NOMO-1 treated with dmso at 0.1 percent for 144 hours (cell line): ENCODE measurements around the gene WDR44.
"Not testable (repeated sequence)": the region's sequence is repeated elsewhere in the genome, so short reads cannot be mapped to it uniquely, and the experiment has no call there.

ENCODE experiments used
- DNase-seq: peaks from one replicate; lab custom pipeline; 2025; ENCODE audit not compliant: unreplicated experiment; lab: John Stamatoyannopoulos, UW

Gene WDR44

DNA sequence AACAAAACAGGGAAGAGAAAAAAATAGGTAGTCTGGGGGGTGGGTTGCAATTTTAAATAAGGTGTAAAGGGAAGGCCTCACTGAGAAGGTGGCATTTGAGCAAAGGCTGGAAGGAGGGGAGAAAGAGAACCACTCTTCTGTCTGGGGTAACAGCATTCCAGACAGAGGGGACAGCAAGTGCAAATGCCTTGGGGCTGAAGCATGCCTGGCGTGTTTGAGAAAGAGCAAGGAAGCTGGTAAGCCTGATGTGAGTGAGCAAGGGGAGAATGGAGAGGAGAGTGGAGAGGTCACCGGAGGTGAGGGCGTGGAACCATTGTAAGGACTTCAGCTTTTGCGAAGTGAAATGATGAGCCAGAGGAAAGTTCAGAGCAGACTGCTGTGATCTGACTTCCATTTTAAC, 130.0 kb downstream of the WDR44 start:
- no peak for DNase-seq

DNA sequence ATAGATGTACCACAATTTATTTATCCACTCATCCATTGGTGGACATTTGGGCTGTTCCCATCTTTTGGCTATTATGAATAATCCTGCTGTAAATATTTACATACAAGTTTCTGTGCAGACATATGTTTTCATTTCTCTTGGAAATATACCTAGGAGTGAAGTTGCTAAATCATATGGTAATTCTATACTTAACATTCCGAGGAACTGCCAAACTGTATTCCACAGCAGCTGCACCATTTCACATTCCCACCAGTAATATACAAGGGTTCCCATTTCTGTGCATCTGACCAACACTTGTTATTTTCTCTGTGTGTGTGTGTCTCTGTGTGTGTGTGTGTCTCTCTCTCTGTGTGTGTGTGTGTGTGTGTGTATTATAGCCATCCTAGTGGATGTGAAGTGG, 134.3 kb downstream of the WDR44 start:
- DNase-seq: no peak

DNA sequence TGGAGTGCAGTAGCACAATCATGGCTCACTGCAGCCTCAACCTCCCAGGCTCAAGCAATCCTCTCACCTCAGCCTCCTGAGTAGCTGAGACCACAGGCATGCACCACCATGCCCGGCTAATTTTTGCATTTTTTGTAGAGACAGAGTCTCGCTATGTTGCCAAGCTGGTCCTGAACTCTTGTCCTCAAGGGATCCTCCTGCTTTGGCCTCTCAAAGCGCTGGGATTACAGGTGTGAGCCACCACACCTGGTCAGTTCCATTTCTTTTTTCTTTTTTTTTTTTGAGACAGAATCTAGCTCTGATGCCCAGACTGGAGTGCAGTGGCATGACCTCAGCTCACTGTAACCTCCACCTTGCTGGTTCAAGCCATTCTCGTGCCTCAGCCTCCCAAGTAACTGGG, 136.5 kb downstream of the WDR44 start:
- not testable (repeated sequence) for DNase-seq

DNA sequence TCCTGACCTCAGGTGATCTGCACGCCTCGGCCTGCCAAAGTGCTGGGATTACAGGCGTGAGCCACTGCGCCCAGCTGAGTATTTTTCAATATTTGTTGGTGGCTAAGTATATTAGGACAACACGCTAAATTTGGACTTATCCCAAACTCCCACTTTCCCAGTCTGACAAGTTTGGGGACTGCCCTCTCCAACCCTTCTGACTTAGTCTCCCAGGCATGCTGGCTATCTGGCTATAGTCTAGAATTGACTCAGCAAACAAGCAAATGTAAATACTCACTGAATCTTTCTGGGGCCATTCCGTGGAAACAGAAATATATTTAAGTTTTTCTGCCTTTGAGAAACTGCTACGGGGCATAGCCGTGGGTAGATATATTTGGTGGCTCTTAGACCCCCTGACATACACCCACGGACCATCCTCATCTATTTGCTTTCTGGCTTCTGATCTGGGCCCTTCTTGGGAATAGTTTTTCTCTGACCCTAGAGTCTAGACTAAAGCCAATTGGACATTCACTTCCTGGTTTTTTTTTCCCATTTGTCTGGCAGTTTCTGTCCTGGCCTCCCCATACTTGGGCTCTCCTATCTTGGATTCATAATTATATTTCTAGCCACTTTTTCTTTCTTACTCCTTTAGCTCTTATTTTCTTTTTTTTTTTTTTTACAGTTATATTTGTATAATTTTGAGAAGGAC, 138.5 kb downstream of the WDR44 start:
- DNase-seq: no peak

DNA sequence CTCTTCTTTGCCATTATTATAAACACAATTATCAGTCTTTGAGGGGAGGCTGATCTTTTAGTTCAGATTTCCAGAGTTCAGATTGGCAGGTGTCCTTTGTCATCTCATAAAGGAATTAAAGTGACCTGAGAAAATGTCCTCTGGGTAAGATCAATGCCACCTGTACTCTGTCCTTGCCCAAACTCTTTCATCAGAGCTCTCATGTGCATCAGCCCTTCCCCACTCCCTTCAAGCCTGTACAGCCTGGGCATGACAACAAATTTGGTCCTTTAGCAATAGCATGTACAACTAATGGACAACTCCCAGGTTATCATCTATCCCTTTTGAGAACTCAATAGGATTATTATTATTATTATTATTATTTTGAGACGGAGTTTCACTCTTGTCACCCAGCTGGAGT, 140.8 kb downstream of the WDR44 start:
- DNase-seq: not testable (repeated sequence)

DNA sequence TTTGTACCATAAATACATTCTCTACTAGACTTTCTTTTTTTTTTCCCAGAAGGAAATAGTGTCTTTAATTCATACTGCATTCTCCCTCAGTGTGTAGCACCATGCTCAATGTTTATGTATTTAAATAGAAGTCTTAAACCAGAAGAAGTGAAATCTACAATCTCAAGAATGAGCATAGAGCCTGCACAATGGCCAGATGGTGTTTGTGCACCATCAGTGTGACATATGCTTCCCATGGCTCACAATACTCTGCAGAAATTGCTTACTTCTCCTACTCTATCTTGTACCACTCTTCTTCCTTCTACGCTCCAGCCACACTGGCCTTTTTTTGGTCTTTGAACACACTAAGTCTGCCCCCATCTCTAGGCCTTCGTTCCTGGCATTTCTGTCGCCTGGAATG, 147.1 kb downstream of the WDR44 start:
- DNase-seq: no peak

DNA sequence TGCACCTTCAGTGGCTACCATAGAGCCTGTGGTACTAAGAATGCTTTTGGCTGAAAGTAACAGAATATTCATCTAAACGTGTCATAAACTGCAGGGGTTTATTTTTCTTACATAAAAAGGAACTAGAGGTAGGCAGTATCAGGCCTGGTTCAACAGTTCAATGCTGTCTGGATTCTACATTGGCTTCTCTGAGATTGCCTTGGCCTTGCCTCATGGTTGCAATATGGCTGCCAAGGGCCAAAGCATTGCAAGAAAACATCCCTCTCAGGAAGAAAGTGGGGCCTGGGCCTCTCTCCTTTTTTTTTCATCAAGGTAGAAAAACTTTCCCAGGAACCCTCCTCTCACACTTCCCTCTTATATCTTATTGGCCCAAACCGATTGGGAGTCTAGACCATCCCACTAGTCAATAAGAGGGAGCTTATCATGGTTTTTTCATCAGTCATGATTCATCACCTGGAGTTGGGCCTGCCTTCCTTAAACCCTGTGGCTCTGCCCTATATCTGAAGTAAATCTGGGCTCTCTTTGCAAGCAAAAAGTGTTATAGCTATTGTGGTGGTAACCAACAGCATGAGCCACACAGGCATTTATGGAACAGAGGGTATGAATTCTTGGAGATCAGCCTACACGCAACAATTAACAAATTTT, 147.9 kb downstream of the WDR44 start:
- DNase-seq: no peak

DNA sequence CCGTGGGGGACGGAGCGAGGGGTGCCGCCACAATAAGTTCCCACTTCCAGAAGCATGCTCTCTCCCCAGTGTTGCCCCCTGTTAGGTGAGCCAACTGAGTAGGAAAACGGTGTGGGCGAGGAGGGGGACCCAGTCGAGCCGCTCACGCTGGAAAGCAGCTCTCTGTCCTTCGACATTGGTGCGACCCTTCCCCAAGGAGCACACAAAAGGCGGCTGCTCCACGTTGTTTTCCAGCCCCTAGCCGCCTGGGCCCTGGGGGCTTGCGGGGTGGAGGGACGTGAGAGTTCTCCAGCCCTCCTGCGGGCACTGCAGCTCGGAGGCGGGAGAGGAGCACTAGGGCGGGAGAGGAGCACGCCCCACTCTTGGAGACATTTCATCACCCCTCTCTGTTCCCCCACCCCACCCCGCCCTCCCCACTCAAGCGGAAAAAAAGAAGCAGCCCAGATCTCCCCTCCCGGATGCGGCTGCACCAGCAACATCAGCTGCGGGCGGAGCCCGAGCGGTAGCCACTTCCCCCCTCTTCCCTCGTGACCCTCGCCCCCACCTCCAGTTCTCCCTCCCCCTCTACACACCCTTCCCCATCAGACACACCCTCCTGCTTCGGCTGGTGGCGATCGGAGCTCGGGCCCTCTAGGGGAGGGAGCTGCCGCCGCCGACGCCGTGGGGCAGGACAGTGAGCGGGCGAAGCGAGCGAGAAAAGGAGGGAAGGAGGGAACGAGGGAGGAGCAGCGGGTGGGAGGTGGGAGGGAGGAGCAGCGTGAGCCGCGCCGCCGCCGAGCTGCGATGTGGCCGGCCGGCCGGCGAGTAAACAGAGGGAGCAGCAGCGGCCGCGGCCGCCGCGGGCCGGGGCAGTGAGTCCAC, 149.4 kb downstream of the WDR44 start, which contains the start of gene DOCK11:
TSS of gene DOCK11 (plus strand) at position 755 of the 861 bp plus-strand sequence. CDS start 157 bp downstream, outside the sequence.
- peak; percentile 93 for DNase-seq

DNA sequence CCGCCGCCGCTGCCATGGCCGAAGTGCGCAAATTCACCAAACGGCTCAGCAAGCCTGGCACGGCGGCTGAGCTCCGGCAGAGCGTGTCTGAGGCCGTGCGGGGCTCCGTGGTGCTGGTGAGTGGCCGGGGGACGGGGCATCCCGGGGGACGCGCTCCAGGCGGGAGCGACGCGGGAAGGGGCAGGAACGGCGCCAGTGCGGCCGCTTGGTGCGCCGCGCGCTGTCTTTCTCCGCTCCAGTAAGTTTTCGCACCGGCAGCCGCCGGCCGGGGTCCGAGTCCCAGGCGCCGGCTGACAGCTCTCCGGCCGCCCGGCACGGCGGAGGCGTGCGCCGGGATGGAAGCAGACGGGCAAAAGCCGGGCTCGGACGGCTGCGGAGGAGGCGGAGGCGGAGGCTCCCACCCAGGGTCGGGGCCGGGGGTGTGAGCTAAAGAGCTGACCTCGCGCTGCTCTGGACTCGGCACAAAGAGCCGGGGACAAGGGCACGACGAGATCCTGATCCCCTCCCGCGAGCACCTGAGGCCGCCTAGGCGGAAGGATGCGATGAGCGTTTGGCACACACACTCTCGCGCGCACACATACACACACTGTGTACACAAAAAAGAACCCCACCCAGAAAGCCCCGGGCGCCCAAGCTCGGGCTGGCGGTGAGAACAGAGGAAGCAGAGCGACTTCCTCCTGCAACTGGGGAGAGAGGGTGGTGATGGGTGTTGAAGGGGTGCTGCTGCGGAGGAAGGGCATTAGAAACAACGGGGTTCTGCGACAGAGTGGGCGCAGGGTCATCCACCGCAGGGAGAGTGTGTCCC, 150.3 kb downstream of the WDR44 start:
- DNase-seq: peak; percentile 33

DNA sequence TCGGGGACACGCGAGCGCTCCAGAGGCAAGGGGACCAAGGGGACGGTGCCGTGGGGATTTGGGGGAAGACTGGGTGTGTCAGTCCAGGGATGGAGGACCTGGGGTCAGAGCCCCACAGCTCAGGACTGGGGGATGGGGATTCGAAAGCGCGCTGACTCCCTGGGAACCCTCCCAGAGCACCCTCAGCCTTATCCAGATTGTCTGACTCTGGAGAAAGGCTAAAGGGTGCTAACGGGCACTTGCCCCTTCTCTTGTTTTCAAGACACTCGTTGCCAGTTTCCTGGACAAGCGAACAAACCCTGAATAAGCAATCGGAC, 150.8 kb downstream of the WDR44 start:
- no peak for DNase-seq

DNA sequence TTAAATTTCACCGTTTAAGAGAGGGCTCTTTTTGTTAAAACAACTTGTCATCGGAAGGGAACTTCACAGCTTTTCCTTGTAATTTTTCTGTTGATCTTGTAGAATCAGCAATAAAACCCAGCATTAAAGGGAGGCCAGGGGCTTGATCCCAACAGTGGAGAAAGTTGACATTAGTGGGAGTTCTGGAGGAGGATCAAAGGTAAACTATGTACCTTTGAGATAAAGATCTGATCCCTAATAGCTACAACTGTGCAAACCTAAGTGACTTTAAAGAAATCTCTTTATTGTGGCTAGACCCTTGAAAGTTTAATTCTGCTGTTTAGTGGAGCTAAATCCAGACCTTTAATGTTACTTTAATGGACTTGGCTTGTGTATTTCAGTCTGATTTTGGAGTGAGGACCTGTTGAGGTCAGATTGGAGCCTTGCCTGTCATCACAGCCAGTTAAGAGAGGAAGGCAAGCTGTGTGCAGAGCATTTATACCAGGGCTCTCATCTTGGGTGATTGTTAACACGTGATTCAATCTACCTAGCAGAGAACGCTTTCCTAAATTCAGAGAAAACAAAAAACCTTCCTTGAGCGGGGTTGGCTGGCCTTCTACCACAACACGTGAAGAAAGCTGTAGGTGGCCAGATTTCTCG, 151.4 kb downstream of the WDR44 start:
- DNase-seq: no peak

DNA sequence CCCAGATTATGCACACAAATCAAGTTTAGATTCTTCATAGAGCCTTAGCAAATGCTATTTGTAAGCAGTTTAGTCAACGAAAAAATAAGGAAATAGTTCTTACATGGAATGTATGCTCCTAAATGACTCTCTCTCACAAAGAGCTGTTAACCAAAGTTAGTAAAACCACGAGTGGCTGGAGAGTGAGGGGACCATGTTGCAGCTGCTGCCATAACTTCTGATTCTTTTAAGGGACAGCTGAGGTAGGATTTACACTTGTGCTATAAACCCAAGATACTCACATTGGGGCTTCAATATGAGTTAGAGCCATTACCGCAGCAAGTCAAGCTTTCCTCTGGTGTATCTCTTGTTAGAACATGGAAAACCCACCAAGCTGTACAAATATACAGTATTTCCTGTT, 152.4 kb downstream of the WDR44 start:
- no peak for DNase-seq

DNA sequence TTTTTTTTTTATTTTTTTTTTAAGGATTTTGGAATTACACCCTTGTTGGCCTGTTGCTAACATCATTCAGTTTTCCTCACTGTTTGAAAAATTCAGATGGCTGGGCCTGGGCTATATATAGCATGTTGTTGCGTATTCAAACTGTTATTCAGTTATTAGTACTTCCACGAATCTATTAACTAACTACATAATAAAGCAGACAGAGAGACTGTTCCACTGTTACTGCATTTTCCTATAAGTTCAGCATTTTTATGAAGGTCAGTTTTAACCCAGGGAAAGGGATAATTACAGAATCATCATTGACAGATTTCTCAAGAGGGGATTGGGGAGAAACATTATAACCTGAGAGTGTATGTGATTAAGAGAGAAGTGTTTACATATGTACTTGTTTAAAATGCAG, 152.8 kb downstream of the WDR44 start:
- no peak for DNase-seq

DNA sequence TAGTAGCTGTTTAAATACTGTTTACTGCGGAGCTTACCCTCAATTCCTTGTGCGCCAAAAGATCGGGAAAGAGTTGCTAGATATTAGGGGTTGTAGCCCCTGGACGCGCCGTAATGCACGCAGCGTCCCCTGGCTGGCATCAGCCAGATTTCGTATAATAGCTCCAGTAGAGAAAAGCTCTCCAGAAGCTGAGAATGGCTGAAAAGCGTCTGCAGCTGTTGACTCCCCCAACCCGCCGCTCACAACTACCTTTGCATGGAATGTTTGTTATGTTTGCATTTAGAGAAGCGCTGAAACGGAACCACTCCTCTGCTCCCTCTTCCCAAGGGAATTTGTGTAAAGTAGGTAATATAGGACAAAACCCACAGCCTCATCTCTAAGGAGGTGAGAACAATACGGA, 153.4 kb downstream of the WDR44 start:
- no peak for DNase-seq
